ENCODE data around the gene PCSK4. TPM values are rescaled to one million over a fixed set of nuclear protein-coding genes. Genes with fewer than 3 reads are reported as not detected.

The PCSK4 gene
- total and polyA plus RNA-seq, 2 of the 13 experiments (the other 11 are each of a cell fraction or from before 2014, with no cell fraction given), result 2.0 to 2.7 TPM

DNA sequence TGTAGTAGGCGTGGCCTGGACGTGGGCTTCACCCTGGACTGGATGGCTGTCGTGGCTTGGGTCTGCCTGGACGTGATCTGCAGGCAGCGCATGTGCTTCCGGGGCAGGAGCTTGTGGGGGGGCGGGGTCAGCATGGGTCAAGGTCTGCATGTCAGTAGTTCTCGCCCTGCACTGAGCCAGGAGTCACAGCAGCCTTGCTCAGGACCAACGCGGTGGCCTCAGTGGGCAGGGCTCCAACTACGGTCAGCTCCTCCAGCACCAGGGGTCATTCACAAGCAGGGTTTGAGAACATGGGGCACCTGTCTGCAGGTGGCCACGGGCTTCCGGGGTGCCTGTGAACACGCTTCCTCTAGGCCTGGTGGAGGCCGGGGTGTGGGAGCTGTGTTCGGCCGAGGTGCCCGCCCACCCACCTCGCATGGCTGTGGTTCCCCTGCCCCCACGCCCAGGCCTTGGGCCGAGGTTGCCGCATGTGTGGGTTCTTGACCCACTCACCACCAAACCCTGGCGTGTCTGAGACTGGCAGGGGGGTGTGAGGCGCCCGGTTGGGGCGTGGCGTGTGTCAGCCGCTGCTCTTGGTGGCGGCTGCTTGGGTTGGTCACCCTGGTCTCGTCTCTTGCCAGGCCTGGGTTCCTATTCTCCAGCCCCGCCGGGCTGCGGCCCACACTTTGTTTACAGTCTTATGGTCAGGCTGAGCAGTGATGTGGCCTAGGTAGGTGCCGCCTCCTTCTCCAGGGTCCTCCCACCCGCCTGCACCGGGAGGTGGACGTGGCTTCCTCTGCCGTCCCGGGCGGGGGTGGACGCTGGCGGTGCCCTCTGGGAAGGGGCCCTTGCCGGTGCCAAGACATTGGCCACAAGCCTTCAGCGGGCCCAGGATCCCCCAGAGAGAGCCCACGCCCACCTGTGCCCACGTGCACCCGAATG lies 56.8 kb downstream of the PCSK4 start (continued):
- TF ChIP-seq, protein P1, sequence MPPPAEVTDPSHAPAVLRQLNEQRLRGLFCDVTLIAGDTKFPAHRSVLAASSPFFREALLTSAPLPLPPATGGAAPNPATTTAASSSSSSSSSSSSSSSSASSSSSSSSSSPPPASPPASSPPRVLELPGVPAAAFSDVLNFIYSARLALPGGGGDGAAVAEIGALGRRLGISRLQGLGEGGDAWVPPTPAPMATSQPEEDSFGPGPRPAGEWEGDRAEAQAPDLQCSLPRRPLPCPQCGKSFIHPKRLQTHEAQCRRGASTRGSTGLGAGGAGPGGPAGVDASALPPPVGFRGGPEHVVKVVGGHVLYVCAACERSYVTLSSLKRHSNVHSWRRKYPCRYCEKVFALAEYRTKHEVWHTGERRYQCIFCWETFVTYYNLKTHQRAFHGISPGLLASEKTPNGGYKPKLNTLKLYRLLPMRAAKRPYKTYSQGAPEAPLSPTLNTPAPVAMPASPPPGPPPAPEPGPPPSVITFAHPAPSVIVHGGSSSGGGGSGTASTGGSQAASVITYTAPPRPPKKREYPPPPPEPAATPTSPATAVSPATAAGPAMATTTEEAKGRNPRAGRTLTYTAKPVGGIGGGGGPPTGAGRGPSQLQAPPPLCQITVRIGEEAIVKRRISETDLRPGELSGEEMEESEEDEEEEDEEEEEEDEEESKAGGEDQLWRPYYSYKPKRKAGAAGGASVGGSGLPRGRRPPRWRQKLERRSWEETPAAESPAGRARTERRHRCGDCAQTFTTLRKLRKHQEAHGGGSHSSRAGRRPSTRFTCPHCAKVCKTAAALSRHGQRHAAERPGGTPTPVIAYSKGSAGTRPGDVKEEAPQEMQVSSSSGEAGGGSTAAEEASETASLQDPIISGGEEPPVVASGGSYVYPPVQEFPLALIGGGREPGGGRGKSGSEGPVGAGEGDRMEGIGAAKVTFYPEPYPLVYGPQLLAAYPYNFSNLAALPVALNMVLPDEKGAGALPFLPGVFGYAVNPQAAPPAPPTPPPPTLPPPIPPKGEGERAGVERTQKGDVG (CRISPR knock-in tag; IDR thresholded peaks at IDR 0.05; ENCODE audit: borderline replicate concordance), result peak; percentile 65; the same call in 1 of the 2 replicates
- TF ChIP-seq, protein P2, sequence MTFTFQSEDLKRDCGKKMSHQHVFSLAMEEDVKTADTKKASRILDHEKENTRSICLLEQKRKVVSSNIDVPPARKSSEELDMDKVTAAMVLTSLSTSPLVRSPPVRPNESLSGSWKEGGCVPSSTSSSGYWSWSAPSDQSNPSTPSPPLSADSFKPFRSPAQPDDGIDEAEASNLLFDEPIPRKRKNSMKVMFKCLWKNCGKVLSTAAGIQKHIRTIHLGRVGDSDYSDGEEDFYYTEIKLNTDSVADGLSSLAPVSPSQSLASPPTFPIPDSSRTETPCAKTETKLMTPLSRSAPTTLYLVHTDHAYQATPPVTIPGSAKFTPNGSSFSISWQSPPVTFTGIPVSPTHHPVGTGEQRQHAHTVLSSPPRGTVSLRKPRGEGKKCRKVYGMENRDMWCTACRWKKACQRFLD (CRISPR knock-in tag; IDR thresholded peaks at IDR 0.05; ENCODE audit: borderline replicate concordance), result no peak
- TF ChIP-seq THAP11 (CRISPR knock-in tag; IDR thresholded peaks at IDR 0.05), result no peak
- no peak for TF ChIP-seq PRMT3 (CRISPR knock-in tag; IDR thresholded peaks at IDR 0.05; ENCODE audit: borderline replicate concordance, low read depth)
- TF ChIP-seq ZNF557 (CRISPR knock-in tag; IDR thresholded peaks at IDR 0.05), result no peak
- TF ChIP-seq, protein P3, sequence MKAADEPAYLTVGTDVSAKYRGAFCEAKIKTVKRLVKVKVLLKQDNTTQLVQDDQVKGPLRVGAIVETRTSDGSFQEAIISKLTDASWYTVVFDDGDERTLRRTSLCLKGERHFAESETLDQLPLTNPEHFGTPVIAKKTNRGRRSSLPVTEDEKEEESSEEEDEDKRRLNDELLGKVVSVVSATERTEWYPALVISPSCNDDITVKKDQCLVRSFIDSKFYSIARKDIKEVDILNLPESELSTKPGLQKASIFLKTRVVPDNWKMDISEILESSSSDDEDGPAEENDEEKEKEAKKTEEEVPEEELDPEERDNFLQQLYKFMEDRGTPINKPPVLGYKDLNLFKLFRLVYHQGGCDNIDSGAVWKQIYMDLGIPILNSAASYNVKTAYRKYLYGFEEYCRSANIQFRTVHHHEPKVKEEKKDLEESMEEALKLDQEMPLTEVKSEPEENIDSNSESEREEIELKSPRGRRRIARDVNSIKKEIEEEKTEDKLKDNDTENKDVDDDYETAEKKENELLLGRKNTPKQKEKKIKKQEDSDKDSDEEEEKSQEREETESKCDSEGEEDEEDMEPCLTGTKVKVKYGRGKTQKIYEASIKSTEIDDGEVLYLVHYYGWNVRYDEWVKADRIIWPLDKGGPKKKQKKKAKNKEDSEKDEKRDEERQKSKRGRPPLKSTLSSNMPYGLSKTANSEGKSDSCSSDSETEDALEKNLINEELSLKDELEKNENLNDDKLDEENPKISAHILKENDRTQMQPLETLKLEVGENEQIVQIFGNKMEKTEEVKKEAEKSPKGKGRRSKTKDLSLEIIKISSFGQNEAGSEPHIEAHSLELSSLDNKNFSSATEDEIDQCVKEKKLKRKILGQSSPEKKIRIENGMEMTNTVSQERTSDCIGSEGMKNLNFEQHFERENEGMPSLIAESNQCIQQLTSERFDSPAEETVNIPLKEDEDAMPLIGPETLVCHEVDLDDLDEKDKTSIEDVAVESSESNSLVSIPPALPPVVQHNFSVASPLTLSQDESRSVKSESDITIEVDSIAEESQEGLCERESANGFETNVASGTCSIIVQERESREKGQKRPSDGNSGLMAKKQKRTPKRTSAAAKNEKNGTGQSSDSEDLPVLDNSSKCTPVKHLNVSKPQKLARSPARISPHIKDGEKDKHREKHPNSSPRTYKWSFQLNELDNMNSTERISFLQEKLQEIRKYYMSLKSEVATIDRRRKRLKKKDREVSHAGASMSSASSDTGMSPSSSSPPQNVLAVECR (CRISPR knock-in tag; IDR thresholded peaks at IDR 0.05; ENCODE audit: borderline replicate concordance), result no peak

Measured in HepG2 (cell line).